OCI-LY7 (cell line): Measurements from ENCODE around the gene ZNF43. TPM values are rescaled to one million over a fixed set of nuclear protein-coding genes. Genes with fewer than 3 reads are reported as not detected.

Experiments
- BruUV-seq: library from RNA; stranded (reverse); fragments of 400-500 nt; replicated peaks from 2 replicates; lab custom pipeline; 2021; lab: Mats Ljungman, UMichigan
- CTCF ChIA-PET: fragments of 300-600 bp; sonication (Branson Sonifier 250); formaldehyde crosslinking; loops from one replicate; lab custom pipeline; 2022; ENCODE audit warnings: antibody characterized with exemption; ENCODE audit not compliant: unreplicated experiment; lab: Charles Lee
- POLR2A ChIA-PET: fragments of 300-600 bp; sonication (Branson Sonifier 250); formaldehyde crosslinking; loops from one replicate; lab custom pipeline; 2022; ENCODE audit warnings: antibody characterized with exemption; lab: Charles Lee
- DNase-seq: peaks from one replicate; pipeline ENCODE4 v3.0.0-alpha.2; 2015; ENCODE audit warnings: low spot score
- H2AFZ ChIP-seq: fragments of 200-600 bp; sonication (generic), shearing (Covaris generic); 2 replicates; pipeline ENCODE4 v1.6.1; 2014; ENCODE audit warnings: mild to moderate bottlenecking, antibody characterized with exemption, low read length, moderate library complexity
- H3K27ac ChIP-seq: fragments of 200-600 bp; sonication (generic); 2 replicates; pipeline ENCODE4 v1.5.1; 2014; ENCODE audit warnings: mixed run types, low read depth, mild to moderate bottlenecking, moderate library complexity, low read length, inconsistent platforms; ENCODE audit not compliant: poor library complexity, severe bottlenecking
- H3K36me3 ChIP-seq: fragments of 200-600 bp; sonication (generic); 2 replicates; pipeline ENCODE4 v1.6.1; 2014; ENCODE audit warnings: mild to moderate bottlenecking, antibody characterized with exemption, low read length, moderate library complexity, mixed read lengths; ENCODE audit not compliant: insufficient read depth
- H3K4me1 ChIP-seq: fragments of 200-600 bp; sonication (generic); 2 replicates; pipeline ENCODE4 v1.5.1; 2014; ENCODE audit warnings: mild to moderate bottlenecking, low read length; ENCODE audit not compliant: insufficient read depth, poor library complexity, severe bottlenecking
- H3K4me2 ChIP-seq: fragments of 200-600 bp; sonication (generic); 2 replicates; pipeline ENCODE4 v1.6.1; 2014; ENCODE audit warnings: mild to moderate bottlenecking, low read length
- H3K4me3 ChIP-seq: fragments of 200-600 bp; sonication (generic); 2 replicates; pipeline ENCODE4 v1.5.1; 2014; ENCODE audit warnings: mild to moderate bottlenecking, low read depth, low read length; ENCODE audit not compliant: poor library complexity, severe bottlenecking
- H3K79me2 ChIP-seq: fragments of 200-600 bp; sonication (generic); 2 replicates; pipeline ENCODE4 v1.6.1; 2016; ENCODE audit warnings: low read depth, mild to moderate bottlenecking, low read length, moderate library complexity, mixed read lengths; ENCODE audit not compliant: insufficient read depth
- H3K9me2 ChIP-seq: fragments of 200-600 bp; sonication (generic); 2 replicates; pipeline ENCODE4 v1.6.1; 2016; ENCODE audit warnings: mild to moderate bottlenecking, low read length, mixed read lengths; ENCODE audit not compliant: insufficient read depth
- H3K9me3 ChIP-seq: fragments of 200-600 bp; sonication (generic); 2 replicates; pipeline ENCODE4 v1.6.1; 2014; ENCODE audit warnings: mild to moderate bottlenecking, mixed run types, low read length, mixed read lengths
- H4K20me1 ChIP-seq: fragments of 200-600 bp; sonication (generic); 2 replicates; pipeline ENCODE4 v1.6.1; 2014; ENCODE audit warnings: mild to moderate bottlenecking, antibody characterized with exemption, low read length, moderate library complexity, mixed read lengths; ENCODE audit not compliant: insufficient read depth
- EZH2phosphoT487 ChIP-seq: fragments of 200-600 bp; sonication (generic); IDR thresholded peaks from 2 replicates; pipeline ENCODE4 v1.6.1; 2018; ENCODE audit warnings: low read depth, borderline replicate concordance, mild to moderate bottlenecking, mixed run types, antibody characterized with exemption, low read length, moderate library complexity, mixed read lengths
- intact Hi-C: fragments of 100-400 bp; cut with micrococcal nuclease; formaldehyde crosslinking; loops from one replicate; pipeline ENCODE4 v1.10.0; 2022; ENCODE audit not compliant: unreplicated experiment
- total RNA-seq, 2 experiments: library from RNA; depleted of rRNA in 1 of 2; stranded (reverse); fragments of >200 nt in 1 of 2; shearing (Covaris generic) in 1 of 2; gene quantifications; 2 replicates each; pipeline ENCODE4 v1.2.3, GENCODE V29; 2014 to 2022
- TF ChIP-seq, protein P1 (sequence below): fragments of 200-600 bp; sonication (generic); conservative IDR thresholded peaks from 2 replicates; pipeline ENCODE4 v1.5.1; 2014; ENCODE audit warnings: mild to moderate bottlenecking, antibody characterized with exemption, low read length, moderate library complexity, mixed read lengths

Gene ZNF43
- total RNA-seq, 2 experiments from 2014 or later = 39.7 to 55.6 TPM

DNA sequence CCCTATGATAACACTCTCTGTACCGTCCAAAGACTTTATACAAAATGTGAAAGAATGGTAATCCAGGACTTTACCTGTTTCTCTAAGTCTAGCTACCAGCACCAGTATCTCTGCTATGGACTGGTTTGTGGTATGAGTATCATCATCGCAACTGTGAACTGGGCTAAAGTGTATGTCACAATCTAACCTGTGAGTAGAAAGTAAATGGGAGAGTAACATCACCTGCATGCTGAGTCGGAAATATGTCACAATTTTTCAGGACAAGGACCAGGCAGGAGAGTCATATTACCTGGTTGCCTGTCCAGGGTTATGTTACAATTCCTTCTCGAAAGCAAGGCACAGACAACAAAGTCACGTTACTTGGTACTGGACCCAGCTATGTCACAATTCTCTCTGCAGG is 5.1 kb upstream of the ZNF43 start:
- H3K4me3 ChIP-seq = no peak overlapping the region
- ChIA-PET POLR2A (no interaction called here), CTCF (no interaction called here)
- intact Hi-C loops = no loop called here
- H4K20me1 ChIP-seq = no peaks in the 10 kb centered on the region
- no peak overlapping the region for H2AFZ ChIP-seq
- DNase-seq = no peak
- H3K4me1 ChIP-seq = peaks cover 12% of the 10 kb centered on the region
- H3K9me3 ChIP-seq = no peaks in the 10 kb centered on the region
- no peak overlapping the region for H3K27ac ChIP-seq
- H3K9me2 ChIP-seq = no peaks in the 10 kb centered on the region
- H3K36me3 ChIP-seq = peaks cover 85% of the 10 kb centered on the region
- H3K79me2 ChIP-seq = peaks cover 4% of the 10 kb centered on the region; the same call in 1 of the 2 replicates
- H3K4me2 ChIP-seq = no peak overlapping the region
- no TSS peak for BruUV-seq
- no peak for TF ChIP-seq EZH2phosphoT487
- TF ChIP-seq, protein P1, sequence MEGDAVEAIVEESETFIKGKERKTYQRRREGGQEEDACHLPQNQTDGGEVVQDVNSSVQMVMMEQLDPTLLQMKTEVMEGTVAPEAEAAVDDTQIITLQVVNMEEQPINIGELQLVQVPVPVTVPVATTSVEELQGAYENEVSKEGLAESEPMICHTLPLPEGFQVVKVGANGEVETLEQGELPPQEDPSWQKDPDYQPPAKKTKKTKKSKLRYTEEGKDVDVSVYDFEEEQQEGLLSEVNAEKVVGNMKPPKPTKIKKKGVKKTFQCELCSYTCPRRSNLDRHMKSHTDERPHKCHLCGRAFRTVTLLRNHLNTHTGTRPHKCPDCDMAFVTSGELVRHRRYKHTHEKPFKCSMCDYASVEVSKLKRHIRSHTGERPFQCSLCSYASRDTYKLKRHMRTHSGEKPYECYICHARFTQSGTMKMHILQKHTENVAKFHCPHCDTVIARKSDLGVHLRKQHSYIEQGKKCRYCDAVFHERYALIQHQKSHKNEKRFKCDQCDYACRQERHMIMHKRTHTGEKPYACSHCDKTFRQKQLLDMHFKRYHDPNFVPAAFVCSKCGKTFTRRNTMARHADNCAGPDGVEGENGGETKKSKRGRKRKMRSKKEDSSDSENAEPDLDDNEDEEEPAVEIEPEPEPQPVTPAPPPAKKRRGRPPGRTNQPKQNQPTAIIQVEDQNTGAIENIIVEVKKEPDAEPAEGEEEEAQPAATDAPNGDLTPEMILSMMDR = no peak

DNA sequence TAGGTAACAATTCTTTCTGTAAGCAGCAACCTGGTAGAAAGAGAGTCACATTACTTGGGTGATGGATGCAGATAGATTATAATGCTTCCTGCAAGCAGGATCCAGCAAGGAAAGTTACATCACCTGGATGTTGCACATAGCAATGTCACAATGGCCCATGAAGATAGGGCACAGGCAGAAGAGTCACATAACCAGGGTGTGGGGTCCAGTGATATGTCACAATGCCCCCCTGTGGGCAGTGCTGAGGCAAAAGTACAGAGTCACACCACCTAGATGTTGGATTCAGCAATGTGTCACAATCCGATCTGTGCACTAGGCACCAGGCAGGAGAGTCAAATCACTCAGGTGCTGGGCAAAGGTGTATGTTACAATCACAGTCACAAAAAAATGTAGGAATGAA is 4.0 kb upstream of the ZNF43 start:
- no peak overlapping the region for H3K4me2 ChIP-seq
- POLR2A ChIA-PET = no interaction called here
- no peak for TF ChIP-seq EZH2phosphoT487
- TF ChIP-seq, protein P1 = no peak
- peaks cover 74% of the 10 kb centered on the region for H3K36me3 ChIP-seq
- no TSS peak for BruUV-seq
- no peaks in the 10 kb centered on the region for H3K9me2 ChIP-seq
- no peak for DNase-seq
- no peaks in the 10 kb centered on the region for H4K20me1 ChIP-seq
- H3K27ac ChIP-seq = no peak overlapping the region
- H3K79me2 ChIP-seq = peaks cover 11% of the 10 kb centered on the region
- CTCF ChIA-PET = no interaction called here
- no peaks in the 10 kb centered on the region for H3K9me3 ChIP-seq
- no peak overlapping the region for H2AFZ ChIP-seq
- peaks cover 12% of the 10 kb centered on the region for H3K4me1 ChIP-seq
- intact Hi-C loops = no loop called here
- no peak overlapping the region for H3K4me3 ChIP-seq

DNA sequence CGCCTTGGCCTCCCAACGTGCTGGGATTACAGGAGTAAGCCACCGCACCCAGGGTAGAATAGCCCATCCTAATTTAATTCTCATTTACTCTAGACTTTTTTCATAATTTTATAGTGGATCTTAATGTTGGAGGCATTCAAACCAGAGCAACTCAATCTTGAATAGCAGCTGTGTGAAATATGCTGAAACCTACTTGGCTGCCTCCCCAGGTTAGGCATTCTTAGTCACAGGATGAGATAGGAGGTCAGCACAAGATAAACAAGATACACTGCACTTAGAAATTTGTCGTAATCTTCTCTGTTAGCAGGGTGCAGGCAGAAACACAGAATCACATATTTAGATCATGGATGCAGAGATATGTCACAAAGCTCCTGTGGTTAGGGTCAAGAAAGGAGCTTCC is 2.7 kb upstream of the ZNF43 start:
- Histone ChIP-seq H3K9me3 (peaks cover 6% of the 10 kb centered on the region; the same call in 1 of the 2 replicates), H2AFZ (no peak overlapping the region), H3K36me3 (peaks cover 73% of the 10 kb centered on the region), H3K4me1 (peaks cover 12% of the 10 kb centered on the region), H4K20me1 (no peaks in the 10 kb centered on the region), H3K4me3 (no peak overlapping the region), H3K79me2 (peaks cover 25% of the 10 kb centered on the region), H3K4me2 (no peak overlapping the region), H3K27ac (no peak overlapping the region), H3K9me2 (no peaks in the 10 kb centered on the region)
- BruUV-seq = no TSS peak
- ChIA-PET POLR2A (interaction anchor here (0.6 to 1.3 kb wide), 2 partner anchors 13 to 54 kb away, joined by 3 to 5 read pairs; no protein-coding TSS in a partner anchor), CTCF (no interaction called here)
- no peak for DNase-seq
- intact Hi-C loops = no loop called here
- TF ChIP-seq, protein P1 = no peak
- TF ChIP-seq EZH2phosphoT487 = no peak
